Osteocyte (in vitro differentiated cells): ENCODE data around the gene GPSM1. TPM values are rescaled to one million over a fixed set of nuclear protein-coding genes. Genes with fewer than 3 reads are reported as not detected.

Experiments used
- DNase-seq: peaks from one replicate; pipeline ENCODE4 v3.0.0; 2021; ENCODE audit warnings: mixed read lengths; ENCODE audit not compliant: unreplicated experiment; ENCODE audit errors: extremely low spot score
- H3K27ac Mint-ChIP-seq: one replicate; pipeline ENCODE4 v1.8.0; 2021; ENCODE audit warnings: mild to moderate bottlenecking, mixed read lengths; ENCODE audit not compliant: unreplicated experiment
- H3K27me3 Mint-ChIP-seq: one replicate; pipeline ENCODE4 v1.8.0; 2021; ENCODE audit warnings: mixed read lengths; ENCODE audit not compliant: unreplicated experiment
- H3K36me3 Mint-ChIP-seq: one replicate; pipeline ENCODE4 v1.8.0; 2021; ENCODE audit warnings: mixed read lengths; ENCODE audit not compliant: unreplicated experiment
- H3K4me1 Mint-ChIP-seq: one replicate; pipeline ENCODE4 v1.8.0; 2021; ENCODE audit warnings: mixed read lengths; ENCODE audit not compliant: unreplicated experiment
- H3K4me3 Mint-ChIP-seq: one replicate; pipeline ENCODE4 v1.8.0; 2021; ENCODE audit warnings: mild to moderate bottlenecking, moderate library complexity, mixed read lengths; ENCODE audit not compliant: unreplicated experiment
- H3K9me3 Mint-ChIP-seq: one replicate; pipeline ENCODE4 v1.8.0; 2021; ENCODE audit warnings: mixed read lengths; ENCODE audit not compliant: unreplicated experiment
- total RNA-seq: library from RNA; stranded (reverse); gene quantifications from 2 replicates; pipeline ENCODE4 v1.2.1, GENCODE V29; 2021
- TF ChIP-seq, protein P1 (sequence below): fragments of 200-600 bp; sonication (generic); IDR thresholded peaks from 2 replicates; pipeline ENCODE4 v1.5.0; 2021; ENCODE audit warnings: antibody characterized with exemption, mild to moderate bottlenecking, moderate library complexity

The GPSM1 gene
- total RNA-seq, 1 donor from 2014 or later = 37.1 TPM

DNA sequence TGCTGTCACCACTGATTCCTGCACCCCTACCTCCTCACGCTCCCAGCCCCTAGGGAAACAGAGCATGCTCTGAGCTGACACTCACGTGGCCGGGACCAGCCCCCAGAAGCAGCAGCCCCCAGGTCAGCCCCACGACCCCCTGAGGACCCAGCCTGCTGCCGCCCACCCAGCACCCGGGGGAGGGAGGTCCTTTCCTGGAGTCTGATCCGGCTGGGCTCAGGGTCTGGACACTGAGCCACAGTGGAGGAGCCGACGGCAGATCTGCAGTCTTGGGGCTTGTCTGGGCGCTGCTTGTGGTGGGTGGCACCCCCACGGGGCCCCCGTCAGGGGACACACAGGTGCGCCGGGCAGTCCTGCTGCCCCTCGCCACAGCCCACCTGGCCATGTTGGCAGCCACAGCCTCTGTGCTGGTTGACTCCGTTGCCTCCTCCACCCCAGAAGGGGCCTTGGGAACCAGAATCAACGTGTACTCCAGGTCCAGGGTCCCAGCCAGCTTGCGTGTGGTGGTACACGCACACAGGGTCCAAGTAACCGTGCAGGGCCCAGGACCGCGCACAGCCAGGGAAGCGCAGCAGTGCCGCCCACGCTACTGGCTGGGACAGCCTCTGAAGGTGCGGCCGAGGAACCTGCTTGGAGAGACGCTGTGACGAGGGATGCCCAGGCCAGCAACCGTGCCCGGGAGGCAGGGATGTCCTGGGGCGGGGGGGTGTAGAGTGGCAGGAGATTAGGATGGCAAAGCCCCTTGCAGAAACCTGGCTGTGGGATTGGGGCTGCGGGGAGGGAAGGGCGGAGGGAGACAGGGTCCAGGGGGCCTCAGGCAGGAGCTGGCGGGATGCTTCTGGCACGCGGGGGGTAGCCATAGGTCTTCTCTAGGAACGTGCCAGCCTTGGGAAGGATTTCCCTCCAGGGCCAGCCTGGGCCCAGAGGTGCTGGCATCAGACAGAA is 32.7 kb downstream of the GPSM1 start:
- no peak overlapping the region for H3K4me3 Mint-ChIP-seq

DNA sequence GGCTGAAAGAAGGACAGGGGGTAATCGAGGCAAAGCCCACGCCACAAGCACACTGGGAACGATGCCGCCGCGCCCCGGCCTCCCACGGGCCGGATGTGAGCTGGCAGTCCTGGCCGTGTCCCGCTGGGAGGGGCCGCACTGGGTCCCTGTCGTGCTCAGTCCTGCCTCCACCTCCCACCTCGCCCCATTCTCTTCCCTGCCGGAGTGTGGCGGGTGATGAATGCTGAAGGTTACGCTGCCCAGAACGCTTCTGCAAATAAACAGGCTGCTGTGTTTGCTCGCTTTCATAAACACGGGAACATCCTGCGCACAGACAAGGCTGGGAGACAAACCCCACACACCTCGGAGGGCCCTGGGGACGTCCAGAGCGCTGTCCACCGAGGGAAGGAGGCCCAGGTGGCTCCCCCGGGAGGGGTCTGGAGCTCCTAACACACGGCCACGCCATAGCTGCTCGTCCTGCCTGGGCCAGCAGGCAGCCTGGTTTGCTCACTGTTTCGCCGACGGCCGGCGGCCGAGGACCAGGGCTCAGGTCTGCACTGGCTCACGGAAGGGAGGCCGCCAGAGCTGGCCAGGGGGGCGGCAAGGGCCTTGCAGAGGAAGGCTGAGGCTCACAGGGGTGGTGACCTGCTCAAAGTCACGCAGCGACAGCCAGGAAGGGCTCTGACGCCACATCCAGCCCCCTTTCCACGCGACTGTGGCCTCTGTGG is 33.9 kb downstream of the GPSM1 start:
- no peaks in the 10 kb centered on the region for H3K36me3 Mint-ChIP-seq
- peaks cover 2% of the 10 kb centered on the region for H3K4me1 Mint-ChIP-seq
- H3K9me3 Mint-ChIP-seq = no peaks in the 10 kb centered on the region
- TF ChIP-seq, protein P1, sequence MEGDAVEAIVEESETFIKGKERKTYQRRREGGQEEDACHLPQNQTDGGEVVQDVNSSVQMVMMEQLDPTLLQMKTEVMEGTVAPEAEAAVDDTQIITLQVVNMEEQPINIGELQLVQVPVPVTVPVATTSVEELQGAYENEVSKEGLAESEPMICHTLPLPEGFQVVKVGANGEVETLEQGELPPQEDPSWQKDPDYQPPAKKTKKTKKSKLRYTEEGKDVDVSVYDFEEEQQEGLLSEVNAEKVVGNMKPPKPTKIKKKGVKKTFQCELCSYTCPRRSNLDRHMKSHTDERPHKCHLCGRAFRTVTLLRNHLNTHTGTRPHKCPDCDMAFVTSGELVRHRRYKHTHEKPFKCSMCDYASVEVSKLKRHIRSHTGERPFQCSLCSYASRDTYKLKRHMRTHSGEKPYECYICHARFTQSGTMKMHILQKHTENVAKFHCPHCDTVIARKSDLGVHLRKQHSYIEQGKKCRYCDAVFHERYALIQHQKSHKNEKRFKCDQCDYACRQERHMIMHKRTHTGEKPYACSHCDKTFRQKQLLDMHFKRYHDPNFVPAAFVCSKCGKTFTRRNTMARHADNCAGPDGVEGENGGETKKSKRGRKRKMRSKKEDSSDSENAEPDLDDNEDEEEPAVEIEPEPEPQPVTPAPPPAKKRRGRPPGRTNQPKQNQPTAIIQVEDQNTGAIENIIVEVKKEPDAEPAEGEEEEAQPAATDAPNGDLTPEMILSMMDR = no peak
- no peak for DNase-seq
- H3K4me3 Mint-ChIP-seq = no peak overlapping the region
- H3K27ac Mint-ChIP-seq = no peak overlapping the region
- H3K27me3 Mint-ChIP-seq = no peaks in the 10 kb centered on the region

More for the DNA sequence above, 32.7 kb downstream of the GPSM1 start:
- no peaks in the 10 kb centered on the region for H3K27me3 Mint-ChIP-seq
- H3K4me1 Mint-ChIP-seq = peaks cover 2% of the 10 kb centered on the region
- no peak for DNase-seq
- no peaks in the 10 kb centered on the region for H3K9me3 Mint-ChIP-seq
- no peaks in the 10 kb centered on the region for H3K36me3 Mint-ChIP-seq
- TF ChIP-seq, protein P1 = no peak
- no peak overlapping the region for H3K27ac Mint-ChIP-seq

- TF ChIP-seq, protein P1 = no peak
- H3K4me1 Mint-ChIP-seq = peaks cover 2% of the 10 kb centered on the region
- H3K9me3 Mint-ChIP-seq = no peaks in the 10 kb centered on the region
- no peak for DNase-seq
- no peaks in the 10 kb centered on the region for H3K27me3 Mint-ChIP-seq
- no peak overlapping the region for H3K4me3 Mint-ChIP-seq
- H3K27ac Mint-ChIP-seq = no peak overlapping the region
- H3K36me3 Mint-ChIP-seq = no peaks in the 10 kb centered on the region
Observed at GRCh38 chr9:136361754-136362449, 34.6 kb downstream of the GPSM1 start.

DNA sequence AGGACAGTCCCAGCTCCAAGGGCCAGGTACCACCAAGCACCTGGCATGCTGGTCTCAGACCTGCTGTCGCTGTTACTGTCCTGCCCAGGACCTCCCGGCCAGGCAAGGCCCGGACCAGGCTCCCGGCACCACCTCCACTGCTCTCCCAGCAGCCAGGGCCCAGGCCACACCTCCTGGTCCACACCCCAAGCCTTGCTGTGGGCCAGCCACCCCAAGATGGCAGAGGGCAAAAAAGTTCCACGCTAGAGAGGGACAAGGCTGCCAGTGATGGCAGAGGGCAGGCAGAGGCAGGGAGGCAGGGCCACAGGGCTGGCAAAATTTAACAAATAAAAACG is 35.1 kb downstream of the GPSM1 start:
- Mint-ChIP-seq H3K36me3 (no peaks in the 10 kb centered on the region), H3K4me1 (peaks cover 2% of the 10 kb centered on the region), H3K9me3 (no peaks in the 10 kb centered on the region), H3K27me3 (no peaks in the 10 kb centered on the region), H3K27ac (no peak overlapping the region), H3K4me3 (no peak overlapping the region)
- TF ChIP-seq, protein P1 = no peak
- DNase-seq = no peak
